PFSK-1 (cell line): ENCODE data around the gene EYA2.

Source experiments
- FOXP2 ChIP-seq: optimal IDR thresholded peaks from 2 replicates; pipeline ENCODE3; 2011; ENCODE audit warnings: borderline replicate concordance, control low read depth, inconsistent platforms; ENCODE audit not compliant: insufficient read depth; ENCODE audit errors: extremely low read length, extremely low read depth
- POLR2AphosphoS5 ChIP-seq: IDR thresholded peaks from 2 replicates; pipeline ENCODE4 v1.6.1; 2012; ENCODE audit warnings: low read depth, mild to moderate bottlenecking, control low read depth, low read length, moderate library complexity
- REST ChIP-seq, 2 experiments: IDR thresholded peaks; 2 replicates each; pipeline versions ENCODE4 v1.6.1 to v1.8.0; 2011 to 2012; ENCODE audit warnings: low read depth in 2 of 2, low read length in 2 of 2, control low read depth in 1 of 2, inconsistent platforms in 1 of 2, mild to moderate bottlenecking in 1 of 2, moderate library complexity in 1 of 2; ENCODE audit not compliant: insufficient read depth in 1 of 2
- SIN3A ChIP-seq: IDR thresholded peaks from 2 replicates; pipeline ENCODE4 v1.6.1; 2012; ENCODE audit warnings: mild to moderate bottlenecking, low read length, moderate library complexity, borderline replicate concordance; ENCODE audit not compliant: insufficient read depth
- TAF1 ChIP-seq: IDR thresholded peaks from 2 replicates; pipeline ENCODE4 v1.6.1; 2012; ENCODE audit warnings: low read length, control low read depth, borderline replicate concordance; ENCODE audit not compliant: insufficient read depth

GRCh38 chr20:47209982-47210381 is 315.3 kb downstream of the EYA2 start:
- TF ChIP-seq REST (IDR thresholded peaks at IDR 0.05; ENCODE audit: insufficient read depth in 1 of 2, low read depth in 2 of 2, low read length in 2 of 2) = no peak
- no peak for TF ChIP-seq SIN3A
- no peak for TF ChIP-seq POLR2AphosphoS5
- no peak for TF ChIP-seq TAF1
- TF ChIP-seq FOXP2 = no peak
